GM12891 (cell line): Measurements from ENCODE around the gene DNM3.

Source experiments
- POLR2A ChIP-seq: IDR thresholded peaks from 2 replicates; pipeline ENCODE4 v1.6.1; 2011; ENCODE audit warnings: low read depth, low read length, control low read depth
- POLR2AphosphoS5 ChIP-seq: IDR thresholded peaks from 2 replicates; pipeline ENCODE4 v1.6.1; 2011; ENCODE audit warnings: low read depth, low read length, control low read depth
- SPI1 ChIP-seq: IDR thresholded peaks from 2 replicates; pipeline ENCODE4 v1.6.1; 2011; ENCODE audit warnings: low read depth, low read length, control low read depth
- TAF1 ChIP-seq: IDR thresholded peaks from 2 replicates; pipeline ENCODE4 v1.6.1; 2011; ENCODE audit warnings: low read depth, low read length, control low read depth

DNA sequence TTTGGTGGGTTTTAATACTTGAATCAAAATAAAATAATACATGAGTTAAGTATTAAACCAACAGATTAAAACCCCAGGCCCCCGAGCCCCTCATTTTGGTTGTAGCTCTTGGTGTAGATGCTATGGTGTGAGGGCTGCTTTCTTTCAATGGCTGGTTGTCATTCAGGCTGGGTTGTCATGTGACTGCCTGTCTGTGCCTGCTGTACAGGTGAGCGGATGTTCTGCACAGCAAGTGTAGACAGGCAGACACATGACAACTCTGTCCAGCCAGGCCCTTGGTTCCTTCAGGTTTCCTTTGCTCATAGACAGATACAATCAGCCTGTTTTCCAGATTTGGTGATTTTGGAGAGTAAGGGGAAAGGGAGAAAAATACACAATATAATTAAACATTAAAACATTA lies 297.3 kb downstream of the DNM3 start:
- TF ChIP-seq POLR2A (no peak), TAF1 (no peak), POLR2AphosphoS5 (no peak), SPI1 (no peak)
